Mammary microvascular endothelial cell (primary cell): ENCODE results near the gene ADARB2. TPM values are rescaled to one million over a fixed set of nuclear protein-coding genes. Genes with fewer than 3 reads are reported as not detected.

Source experiments
- total RNA-seq: library from RNA; depleted of rRNA; stranded (reverse); fragments of >200 nt; gene quantifications from 2 replicates; pipeline ENCODE4 v1.2.3, GENCODE V29; 2015

The ADARB2 gene
- 0.07 and 0.10 TPM in 2 replicates for total RNA-seq

DNA sequence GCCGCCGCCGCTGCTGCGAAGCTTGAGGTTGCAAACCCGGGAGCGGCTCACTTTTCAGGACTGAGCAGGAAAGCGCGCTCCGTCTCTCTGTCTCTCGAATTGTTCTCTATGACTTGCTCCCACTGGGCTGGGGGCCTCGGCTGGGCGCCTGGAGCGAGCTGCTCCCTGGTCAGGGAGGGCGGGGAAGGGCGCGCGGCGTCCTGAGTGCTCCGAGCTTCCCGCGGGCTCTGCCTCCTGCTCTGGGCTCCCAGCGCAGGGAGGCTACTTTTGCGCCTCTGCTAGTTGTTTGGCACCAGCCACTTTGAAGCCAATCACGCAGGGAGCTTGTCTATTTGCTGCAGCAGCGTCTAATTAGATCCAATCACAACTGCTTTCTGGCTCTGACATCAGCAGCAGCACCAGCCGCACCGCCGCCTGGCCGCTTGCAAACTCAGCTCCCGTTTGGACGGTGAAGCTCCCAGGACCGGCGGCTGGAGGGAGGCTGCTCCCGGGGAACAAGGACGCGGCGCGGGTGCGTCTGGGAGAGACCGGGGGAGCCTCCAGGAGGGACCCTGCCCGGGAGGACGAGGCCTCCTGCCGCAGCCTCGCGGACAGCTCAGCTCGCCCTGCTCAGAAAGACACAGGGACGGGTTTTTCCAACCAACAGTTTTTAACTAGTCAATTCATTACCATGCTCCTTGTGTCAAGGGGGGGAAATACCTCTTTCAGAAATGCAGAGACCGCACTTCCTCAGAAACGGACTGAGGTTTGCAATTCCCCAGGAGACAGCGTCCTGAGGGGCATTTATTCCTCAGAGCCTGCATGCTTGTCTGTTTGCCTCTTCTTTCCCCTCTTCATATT is at the start of gene ADARB2:
ADARB2 (minus strand) TSS at position 304 of the 840 bp plus-strand sequence.

